H1 (cell line): Measurements from ENCODE around the gene DIP2C. TPM values are rescaled to one million over a fixed set of nuclear protein-coding genes. Genes with fewer than 3 reads are reported as not detected.

Source experiments
- CTCF ChIA-PET: fragments of 300-600 bp; sonication (Branson Sonifier 250); formaldehyde crosslinking; loops from one replicate; lab custom pipeline; 2021; ENCODE audit not compliant: partially characterized antibody; lab: Charles Lee
- POLR2A ChIA-PET: fragments of 300-600 bp; sonication (Branson Sonifier 250); formaldehyde crosslinking; loops from one replicate; lab custom pipeline; 2021; ENCODE audit warnings: inconsistent platforms; ENCODE audit not compliant: partially characterized antibody; lab: Charles Lee
- DNase-seq, 2 experiments: peaks; one replicate each; pipeline versions ENCODE4 v3.0.0 to v3.0.0-alpha.2; 2010 to 2022; ENCODE audit warnings: low spot score in 2 of 2, low read depth in 1 of 2, mixed read lengths in 1 of 2
- FAIRE-seq: peaks from 2 replicates; lab custom pipeline; 2011; peaks lifted over from hg19 to GRCh38; lab: Jason Lieb, UNC
- H2AFZ ChIP-seq: 2 replicates; pipeline ENCODE4 v1.8.1; 2012; ENCODE audit warnings: low read length, inconsistent platforms
- H2AK5ac ChIP-seq: 2 replicates; pipeline ENCODE4 v1.6.1; 2013; ENCODE audit warnings: low read depth, low read length
- H2BK120ac ChIP-seq: replicated peaks from 2 replicates; pipeline ENCODE3; 2013; ENCODE audit warnings: low read depth, low read length, inconsistent platforms
- H2BK12ac ChIP-seq: 2 replicates; pipeline ENCODE4 v1.6.1; 2013; ENCODE audit warnings: low read depth, low read length
- H2BK15ac ChIP-seq: 2 replicates; pipeline ENCODE4 v1.6.1; 2013; ENCODE audit warnings: low read length
- H2BK20ac ChIP-seq: 2 replicates; pipeline ENCODE4 v1.6.1; 2013; ENCODE audit warnings: low read length
- H2BK5ac ChIP-seq: 2 replicates; pipeline ENCODE4 v1.6.1; 2013; ENCODE audit warnings: low read depth, low read length
- H3K14ac ChIP-seq: 2 replicates; pipeline ENCODE4 v1.6.1; 2013; ENCODE audit warnings: inconsistent platforms; ENCODE audit not compliant: insufficient read length
- H3K18ac ChIP-seq: 2 replicates; pipeline ENCODE4 v1.6.1; 2013; ENCODE audit warnings: low read length; ENCODE audit errors: extremely low read depth
- H3K23ac ChIP-seq: 2 replicates; pipeline ENCODE4 v1.6.1; 2013; ENCODE audit warnings: inconsistent platforms; ENCODE audit not compliant: insufficient read length
- H3K23me2 ChIP-seq: 2 replicates; pipeline ENCODE4 v1.6.1; 2013; ENCODE audit warnings: low read depth, low read length
- H3K27ac ChIP-seq: 2 replicates; pipeline ENCODE4 v1.6.1; 2011; ENCODE audit warnings: low read depth, low read length, inconsistent platforms
- H3K27me3 ChIP-seq, 4 experiments: replicated peaks in 1 of 4; 1 replicate in 1 of 4; 2 replicates in 3 of 4; pipeline versions ENCODE4 v1.6.1 to v1.8.1; 2011 to 2013; ENCODE audit warnings: low read length in 3 of 4, mild to moderate bottlenecking in 3 of 4, inconsistent platforms in 2 of 4, mixed read lengths in 2 of 4, moderate library complexity in 1 of 4; ENCODE audit not compliant: control insufficient read depth in 3 of 4, insufficient read depth in 3 of 4; ENCODE audit errors: extremely low read depth in 1 of 4
- H3K36me3 ChIP-seq, 4 experiments: 2 replicates each; pipeline versions ENCODE4 v1.6.1 to v1.8.1; 2011 to 2013; ENCODE audit warnings: mild to moderate bottlenecking in 4 of 4, low read length in 3 of 4, moderate library complexity in 2 of 4, control low read depth in 1 of 4, inconsistent platforms in 1 of 4; ENCODE audit not compliant: insufficient read depth in 4 of 4, control insufficient read depth in 2 of 4
- H3K4ac ChIP-seq: replicated peaks from 2 replicates; pipeline ENCODE3; 2013; ENCODE audit warnings: low read length, low read depth, mixed read lengths, inconsistent platforms; ENCODE audit not compliant: insufficient read length
- H3K4me1 ChIP-seq, 4 experiments: replicated peaks in 1 of 4; 1 replicate in 1 of 4; 2 replicates in 3 of 4; pipeline versions ENCODE4 v1.6.1 to v1.8.1; 2011 to 2013; ENCODE audit warnings: low read length in 3 of 4, inconsistent platforms in 2 of 4, mixed read lengths in 1 of 4; ENCODE audit not compliant: insufficient read depth in 4 of 4, control insufficient read depth in 3 of 4
- H3K4me2 ChIP-seq, 2 experiments: 2 replicates each; pipeline versions ENCODE4 v1.6.1 to v1.8.1; 2011 to 2013; ENCODE audit warnings: low read depth in 2 of 2, low read length in 2 of 2, control low read depth in 1 of 2, inconsistent platforms in 1 of 2, mild to moderate bottlenecking in 1 of 2; ENCODE audit not compliant: insufficient read depth in 1 of 2
- H3K4me3 ChIP-seq, 4 experiments: fragments of 200-600, 300-600 bp in 1 of 4; sonication (generic), shearing (Covaris generic), sonication (Bioruptor Twin) in 1 of 4; 2 replicates each; pipeline versions ENCODE4 v1.5.1 to v1.8.1; 2011 to 2016; ENCODE audit warnings: low read length in 4 of 4, low read depth in 3 of 4, control low read depth in 2 of 4, inconsistent platforms in 2 of 4, mild to moderate bottlenecking in 2 of 4, mixed read lengths in 1 of 4, moderate library complexity in 1 of 4; ENCODE audit not compliant: insufficient read depth in 2 of 4; ENCODE audit errors: extremely low read depth in 1 of 4
- H3K56ac ChIP-seq: replicated peaks from 2 replicates; pipeline ENCODE3; 2013; ENCODE audit warnings: low read depth, mild to moderate bottlenecking, mixed read lengths, low read length, inconsistent platforms; ENCODE audit not compliant: insufficient read length
- H3K79me1 ChIP-seq: 2 replicates; pipeline ENCODE4 v1.6.1; 2013; ENCODE audit warnings: low read depth, low read length, control low read depth
- H3K79me2 ChIP-seq, 2 experiments: 2 replicates each; pipeline versions ENCODE4 v1.6.1 to v1.8.1; 2012 to 2013; ENCODE audit warnings: low read length in 2 of 2, mild to moderate bottlenecking in 2 of 2, inconsistent platforms in 1 of 2; ENCODE audit not compliant: insufficient read depth in 2 of 2, control insufficient read depth in 1 of 2
- H3K9ac ChIP-seq, 4 experiments: replicated peaks in 1 of 4; 1 replicate in 1 of 4; 2 replicates in 3 of 4; pipeline versions ENCODE4 v1.6.1 to v1.8.1; 2011 to 2013; ENCODE audit warnings: low read depth in 3 of 4, low read length in 3 of 4, control low read depth in 2 of 4, mild to moderate bottlenecking in 2 of 4, moderate library complexity in 2 of 4, inconsistent platforms in 1 of 4; ENCODE audit errors: extremely low read depth in 1 of 4
- H3K9me3 ChIP-seq, 2 experiments: 2 replicates each; pipeline versions ENCODE4 v1.6.1 to v1.8.1; 2012 to 2013; ENCODE audit warnings: mild to moderate bottlenecking in 2 of 2, moderate library complexity in 2 of 2, control low read depth in 1 of 2, inconsistent platforms in 1 of 2, low read depth in 1 of 2, low read length in 1 of 2, mixed read lengths in 1 of 2; ENCODE audit not compliant: insufficient read depth in 2 of 2
- H4K20me1 ChIP-seq, 2 experiments: replicated peaks in 1 of 2; 2 replicates each; pipeline versions ENCODE3 to v1.8.1; 2011 to 2013; ENCODE audit warnings: inconsistent platforms in 2 of 2, low read length in 2 of 2, mild to moderate bottlenecking in 1 of 2; ENCODE audit not compliant: insufficient read depth in 2 of 2, control insufficient read depth in 1 of 2
- H4K5ac ChIP-seq: 2 replicates; pipeline ENCODE4 v1.6.1; 2013; ENCODE audit warnings: low read length, low read depth, mixed read lengths, inconsistent platforms; ENCODE audit not compliant: insufficient read length
- H4K8ac ChIP-seq: 2 replicates; pipeline ENCODE4 v1.8.0; 2013; ENCODE audit warnings: mild to moderate bottlenecking, moderate library complexity, low read length, inconsistent platforms; ENCODE audit not compliant: insufficient read depth; ENCODE audit errors: extremely low read depth
- H4K91ac ChIP-seq: replicated peaks from 2 replicates; pipeline ENCODE3; 2013; ENCODE audit warnings: low read length, mixed read lengths, inconsistent platforms; ENCODE audit not compliant: insufficient read length
- ASH2L ChIP-seq: fragments of 200-600, 300-600 bp; sonication (generic); IDR thresholded peaks from one replicate; pipeline ENCODE4 v1.7.1; 2017; ENCODE audit warnings: low read length
- BRCA1 ChIP-seq: IDR thresholded peaks from 2 replicates; pipeline ENCODE4 v1.6.1; 2012; ENCODE audit warnings: low read depth, low read length, improper control_type of control experiment
- GTF2F1 ChIP-seq: IDR thresholded peaks from 2 replicates; pipeline ENCODE4 v1.6.1; 2012; ENCODE audit warnings: low read depth, low read length, improper control_type of control experiment, borderline replicate concordance
- MAX ChIP-seq: IDR thresholded peaks from 2 replicates; pipeline ENCODE4 v1.6.1; 2012; ENCODE audit warnings: inconsistent platforms
- RNF2 ChIP-seq: fragments of 200-900, 300-1000 bp; sonication (generic); IDR thresholded peaks from 2 replicates; pipeline ENCODE4 v1.7.1; 2016; ENCODE audit warnings: borderline replicate concordance, low read depth, mild to moderate bottlenecking, antibody characterized with exemption, low read length; ENCODE audit not compliant: poor library complexity, severe bottlenecking; ENCODE audit errors: missing control alignments
- SP1 ChIP-seq: IDR thresholded peaks from 2 replicates; pipeline ENCODE4 v1.6.1; 2011; ENCODE audit warnings: low read depth, low read length
- SP4 ChIP-seq: IDR thresholded peaks from 2 replicates; pipeline ENCODE4 v1.6.1; 2012; ENCODE audit warnings: low read length, inconsistent platforms
- WGBS, 2 experiments: shearing (Covaris generic) in 1 of 2; methylation state at CpG; one replicate each; pipeline versions ENCODE4 v1.1.6 to v1.1.7; 2013 to 2015; ENCODE audit warnings: low lambda C conversion rate in 2 of 2, mixed read lengths in 2 of 2, inconsistent platforms in 1 of 2, low coverage in 1 of 2, missing lambda C conversion rate in 1 of 2; ENCODE audit not compliant: insufficient replicate concordance in 2 of 2, insufficient coverage in 1 of 2, insufficient read length in 1 of 2; ENCODE audit errors: extremely low coverage in 1 of 2, missing lambda C conversion rate in 1 of 2; 5-methylcytosine and 5-hydroxymethylcytosine counted together
- polyA plus RNA-seq, 7 experiments: library from polyadenylated mRNA; depleted of rRNA in 3 of 7; stranded (reverse) in 5 of 7; unstranded in 2 of 7; fragments of >200 nt in 5 of 7; fragments of 200-250 nt in 2 of 7; gene quantifications; 1 replicate in 5 of 7; 2 replicates in 1 of 7; 4 replicates in 1 of 7; pipeline versions ENCODE4 v1.2.1 to v1.2.3, GENCODE V29; 2011 to 2013; ENCODE audit warnings: missing spikeins in 2 of 7, mixed read lengths in 2 of 7
- total RNA-seq: library from RNA; stranded (reverse); fragmentation: NEBNext Ultra II Directional; extraction: Animal tissue kit (Norgen Biotek cat#: 25700); gene quantifications from 2 replicates; pipeline ENCODE4 v1.2.1, GENCODE V29; 2021

DIP2C gene
- total and polyA plus RNA-seq, 2 of the 8 experiments (the other 6 are each of a cell fraction or from before 2014, with no cell fraction given): 3.8 to 9.3 TPM

GRCh38 chr10:634256-634655, 55.2 kb downstream of the DIP2C start:
- no peaks in the 10 kb centered on the region for H3K36me3 ChIP-seq
- H3K4me2 ChIP-seq: no peak overlapping the region
- no peak overlapping the region for H3K4me3 ChIP-seq
- no peak for DNase-seq
- peaks cover 8% of the 10 kb centered on the region; the same call in 1 of the 2 replicates for H3K79me1 ChIP-seq
- no peaks in the 10 kb centered on the region; a peak in 1 of 4 replicates for H3K9me3 ChIP-seq
- POLR2A ChIA-PET: no interaction called here
- no peak overlapping the region for H2BK120ac ChIP-seq
- no peak overlapping the region for H2BK5ac ChIP-seq
- H3K23ac ChIP-seq: no peak overlapping the region
- no peak overlapping the region for H3K18ac ChIP-seq
- H3K4ac ChIP-seq: no peak overlapping the region
- H3K4me1 ChIP-seq: peaks cover 0 to 2% (median 0%) of the 10 kb centered on the region in 4 experiments; a peak in 2 of 7 replicates
- no peak overlapping the region for H4K8ac ChIP-seq
- no peak overlapping the region for H2AK5ac ChIP-seq
- no peak overlapping the region for H3K9ac ChIP-seq
- H4K5ac ChIP-seq: no peak overlapping the region
- H3K56ac ChIP-seq: no peak overlapping the region
- no peak overlapping the region for H4K91ac ChIP-seq
- H3K14ac ChIP-seq: no peak overlapping the region
- peaks cover 0 to 6% of the 10 kb centered on the region in 2 experiments; a peak in 2 of 4 replicates for H3K79me2 ChIP-seq
- no peak overlapping the region for H2BK20ac ChIP-seq
- H2BK12ac ChIP-seq: no peak overlapping the region
- H4K20me1 ChIP-seq: peaks cover 6 to 12% of the 10 kb centered on the region in 2 experiments
- WGBS, 2 experiments: 73% methylated on average over 7 of the region's 7 CpGs; no CpG with 5 or more reads in 1 of the 2 experiments
- FAIRE-seq: no peak
- no peak overlapping the region for H2BK15ac ChIP-seq
- no peak overlapping the region for H2AFZ ChIP-seq
- H3K23me2 ChIP-seq: no peaks in the 10 kb centered on the region
- no peaks in the 10 kb centered on the region for H3K27me3 ChIP-seq
- H3K27ac ChIP-seq: no peak overlapping the region
- CTCF ChIA-PET: interaction anchor here (0.7 to 1.2 kb wide), 3 partner anchors 9 to 497 kb away, joined by 3 to 5 read pairs (median 3); no protein-coding TSS in a partner anchor
- TF ChIP-seq ASH2L: no peak
- TF ChIP-seq GTF2F1: no peak
- no peak for TF ChIP-seq SP4
- no peak for TF ChIP-seq BRCA1
- no peak for TF ChIP-seq MAX
- TF ChIP-seq RNF2: no peak
- no peak for TF ChIP-seq SP1
